GM19328 (cell line): ENCODE results near the gene ST6GAL1.
"Not testable (repeated sequence)": the region's sequence is repeated elsewhere in the genome, so short reads cannot be mapped to it uniquely, and the experiment has no call there.

Experiments
- ATAC-seq: cut with Tn5 transposase; IDR thresholded peaks from one replicate; pipeline ENCODE4 v1.9.1; 2021; ENCODE audit warnings: mild to moderate bottlenecking, moderate library complexity; ENCODE audit not compliant: unreplicated experiment

Gene ST6GAL1

GRCh38 chr3:187017511-187018230 lies 87.3 kb downstream of the ST6GAL1 start:
- no peak for ATAC-seq

DNA sequence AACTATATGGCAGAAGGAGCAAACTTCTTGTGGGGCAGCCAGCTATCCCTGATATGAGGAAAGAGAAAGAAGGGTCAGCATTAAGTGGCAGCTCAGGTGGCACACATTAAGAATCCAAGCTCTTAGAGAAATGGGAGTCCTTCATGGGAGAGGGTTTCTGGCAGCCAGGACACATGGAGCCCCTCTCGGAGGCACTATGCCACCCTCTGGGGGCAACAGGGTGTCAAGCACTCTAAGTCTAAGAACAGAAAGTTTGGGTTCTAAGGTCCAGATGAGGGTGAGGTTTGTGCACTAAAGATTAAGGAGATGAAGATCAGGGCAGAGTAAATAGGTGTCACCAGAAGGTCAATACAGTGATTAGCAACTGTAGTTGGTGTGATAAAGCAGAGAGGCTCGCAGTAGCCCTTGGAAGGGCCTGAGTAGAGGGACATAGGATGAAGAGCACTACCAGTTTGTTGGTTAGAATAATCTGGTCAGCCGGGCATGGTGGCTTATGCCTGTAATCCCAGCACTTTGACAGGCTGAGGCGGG lies 89.3 kb downstream of the ST6GAL1 start:
- ATAC-seq = no peak

- no peak for ATAC-seq
These were observed 90.0 kb downstream of the ST6GAL1 start for GRCh38 chr3:187020376-187020775.

DNA sequence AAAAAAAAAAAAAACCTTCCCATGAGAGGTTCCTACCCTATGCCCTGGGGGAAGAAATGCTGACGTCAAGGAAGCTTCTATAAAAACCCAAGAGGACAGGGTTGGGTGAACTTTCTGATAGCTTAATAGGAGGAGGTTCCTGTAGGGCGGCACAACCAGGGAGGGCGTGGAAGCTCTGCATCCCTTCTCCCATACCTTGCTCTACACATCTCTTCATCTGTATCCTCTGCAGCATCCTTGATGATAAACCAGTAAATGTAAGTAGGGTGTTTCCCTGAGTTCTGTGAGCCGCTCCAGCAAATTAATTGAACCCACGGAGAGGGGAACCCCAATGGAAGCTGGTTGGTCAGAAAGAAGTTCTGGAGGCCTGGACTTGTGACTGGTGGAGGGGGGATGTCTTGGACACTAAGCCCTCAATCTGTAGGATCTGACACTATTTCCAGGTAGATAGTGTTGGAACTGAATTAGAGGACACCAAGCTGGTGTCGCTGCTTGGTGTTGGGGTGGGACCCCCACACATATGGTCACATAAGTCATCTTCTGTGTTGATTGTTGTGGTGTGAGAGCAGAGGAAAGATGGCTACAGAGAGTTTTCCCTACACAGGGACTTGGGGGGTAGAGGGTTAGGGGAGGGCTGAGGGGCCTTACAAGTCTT lies 91.5 kb downstream of the ST6GAL1 start:
- ATAC-seq = peak; percentile 47

- ATAC-seq = no peak
These were observed 92.2 kb downstream of the ST6GAL1 start for GRCh38 chr3:187022403-187023029.

GRCh38 chr3:187023340-187023739 lies 93.0 kb downstream of the ST6GAL1 start:
- ATAC-seq = not testable (repeated sequence)

GRCh38 chr3:187024536-187025226 lies 94.4 kb downstream of the ST6GAL1 start:
- ATAC-seq = no peak

DNA sequence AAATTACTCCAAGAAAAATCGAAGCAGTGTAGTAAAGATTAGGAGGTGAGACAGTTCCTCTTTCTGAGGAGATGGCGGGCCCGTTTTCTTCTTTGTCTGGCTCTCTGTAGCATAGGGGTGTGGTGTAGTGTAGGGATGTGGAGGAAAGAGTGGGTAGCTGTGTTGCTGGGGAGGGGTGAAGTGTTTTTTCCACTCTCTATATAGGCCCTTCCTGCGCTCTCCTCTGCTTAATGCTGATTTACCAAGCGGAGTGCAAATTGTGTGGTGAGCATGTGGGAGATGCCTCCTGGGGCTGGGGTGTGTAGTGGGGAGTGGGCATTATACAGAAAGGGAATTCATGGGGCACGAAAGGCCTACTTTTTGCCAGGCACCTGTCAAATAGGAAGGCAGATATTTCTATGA lies 94.9 kb downstream of the ST6GAL1 start:
- no peak for ATAC-seq

GRCh38 chr3:187025656-187026316 lies 95.5 kb downstream of the ST6GAL1 start:
- no peak for ATAC-seq

GRCh38 chr3:187026317-187026670 lies 96.0 kb downstream of the ST6GAL1 start:
- no peak for ATAC-seq

GRCh38 chr3:187027531-187028278 lies 97.4 kb downstream of the ST6GAL1 start:
- ATAC-seq = no peak

- no peak for ATAC-seq
These were observed 101.6 kb downstream of the ST6GAL1 start for GRCh38 chr3:187031934-187032333.

GRCh38 chr3:187036394-187036793 lies 106.1 kb downstream of the ST6GAL1 start:
- no peak for ATAC-seq

DNA sequence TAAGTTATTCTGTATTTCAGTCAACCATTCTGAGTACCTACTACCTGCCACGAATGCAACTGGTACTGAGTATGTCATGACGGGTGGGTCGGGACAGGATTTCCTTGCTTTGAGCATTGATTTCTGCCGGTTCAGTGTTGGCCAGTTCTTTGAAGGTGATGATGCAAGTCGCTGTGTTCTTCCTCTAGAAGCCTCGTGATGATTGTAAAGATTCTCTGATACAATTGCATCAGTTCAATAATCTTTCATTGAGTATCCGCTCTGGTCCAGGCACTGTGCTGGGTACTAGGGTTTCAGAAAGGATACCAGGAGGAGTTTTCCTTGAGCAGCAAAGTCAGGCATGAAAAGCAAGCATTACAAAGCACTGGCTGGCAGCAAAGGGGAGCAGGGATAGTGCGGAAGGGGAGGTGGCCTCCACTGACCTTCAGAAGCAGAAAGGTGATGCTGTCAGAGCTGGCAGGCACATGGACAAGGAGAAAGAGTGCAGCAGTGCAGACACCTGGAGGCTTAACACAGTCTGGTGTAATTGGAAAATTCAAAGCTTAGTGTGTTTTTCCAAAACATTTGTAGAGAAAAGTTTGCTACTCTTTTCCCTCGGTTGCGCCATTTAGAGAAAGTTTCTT lies 108.9 kb downstream of the ST6GAL1 start:
- no peak for ATAC-seq

GRCh38 chr3:187039723-187040414 lies 109.5 kb downstream of the ST6GAL1 start:
- no peak for ATAC-seq

GRCh38 chr3:187040516-187041361 lies 110.4 kb downstream of the ST6GAL1 start:
- no peak for ATAC-seq

- no peak for ATAC-seq
These were observed 111.3 kb downstream of the ST6GAL1 start for GRCh38 chr3:187041362-187042307.
